Stimulated activated naive B cell treated with anti-CD40 and anti-IgM and Interleukin-4, amounts not matched to agents 10 μg/mL and 1 μg/mL and 100 μg/mL, for 72 hours (primary cell): ENCODE measurements around the gene SMCP.

Source experiments
- ATAC-seq, 2 donors: fragments of 150-1000 bp; cut with Tn5 transposase; replicated peaks; 2 replicates each; pipeline ENCODE4 v1.10.0; 2021; ENCODE audit warnings: moderate library complexity in 1 of 2
- DNase-seq: peaks from one replicate; pipeline ENCODE4 v3.0.0; 2021
- H3K27ac Mint-ChIP-seq: one replicate; pipeline ENCODE4 v1.8.0; 2022; ENCODE audit warnings: mild to moderate bottlenecking, mixed read lengths
- H3K27me3 Mint-ChIP-seq, 2 donors: one replicate each; pipeline ENCODE4 v1.8.0; 2022; ENCODE audit warnings: mixed read lengths in 2 of 2
- H3K36me3 Mint-ChIP-seq, 2 donors: one replicate each; pipeline ENCODE4 v1.8.0; 2022; ENCODE audit warnings: mixed read lengths in 2 of 2, mild to moderate bottlenecking in 1 of 2
- H3K4me1 Mint-ChIP-seq, 2 donors: one replicate each; pipeline ENCODE4 v1.8.0; 2022; ENCODE audit warnings: mixed read lengths in 2 of 2, mild to moderate bottlenecking in 1 of 2
- H3K4me3 Mint-ChIP-seq, 2 donors: one replicate each; pipeline ENCODE4 v1.8.0; 2022; ENCODE audit warnings: mild to moderate bottlenecking in 2 of 2, mixed read lengths in 2 of 2, moderate library complexity in 1 of 2
- H3K9me3 Mint-ChIP-seq, 2 donors: one replicate each; pipeline ENCODE4 v1.8.0; 2022; ENCODE audit warnings: mixed read lengths in 2 of 2, mild to moderate bottlenecking in 1 of 2

Gene SMCP

DNA sequence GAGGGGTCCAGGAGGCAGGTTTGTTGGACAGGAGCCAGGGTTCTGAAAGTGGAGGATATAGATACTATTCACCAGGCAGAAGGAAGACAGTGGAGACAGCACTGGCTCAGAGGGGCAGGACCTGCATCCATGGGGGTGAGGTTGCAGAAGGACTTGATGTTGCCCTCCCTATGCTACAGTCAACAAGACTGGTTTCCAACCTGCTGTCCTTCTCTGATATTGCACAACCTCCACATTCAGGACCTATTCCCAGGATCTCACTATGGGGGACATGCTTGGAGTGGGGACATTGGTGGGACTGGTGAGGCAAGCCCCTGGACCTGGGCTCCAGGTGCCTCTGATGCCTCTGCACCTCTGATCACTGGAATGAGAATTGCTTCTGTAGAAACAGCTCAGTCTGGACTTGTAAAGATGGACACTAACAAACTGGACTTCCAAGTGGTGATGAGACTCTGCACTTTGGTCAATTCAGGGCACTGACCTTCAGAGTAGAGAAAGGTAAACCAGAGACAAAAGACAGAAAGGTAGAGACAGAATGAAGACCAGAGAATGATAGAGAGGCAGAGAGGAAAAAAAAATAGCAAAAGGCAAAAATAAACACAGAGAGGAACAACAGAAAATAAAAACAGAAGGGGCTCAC lies 1.6 kb downstream of the SMCP start:
- no peaks in the 10 kb centered on the region for H3K36me3 Mint-ChIP-seq
- peaks cover 21 to 31% of the 10 kb centered on the region in 2 donors for H3K27me3 Mint-ChIP-seq

DNA sequence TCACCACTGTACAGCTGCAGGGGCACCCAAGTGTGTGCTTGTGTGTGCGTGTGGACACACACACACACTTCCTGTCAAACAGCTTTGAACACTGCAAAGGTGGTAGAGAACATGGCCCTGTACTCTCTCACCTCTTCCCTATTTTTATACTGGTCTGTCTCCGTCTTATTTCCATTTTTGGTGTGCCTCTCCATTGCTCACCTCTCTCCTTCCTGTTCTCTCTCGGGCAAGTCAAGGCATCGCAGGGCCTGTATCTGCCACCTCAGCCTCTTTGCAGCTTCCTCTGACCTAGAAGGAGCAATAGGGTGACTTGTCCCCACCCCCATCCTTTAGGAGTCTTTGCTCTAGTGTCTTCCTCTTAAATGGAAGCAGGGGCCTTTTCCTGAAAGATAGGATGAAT lies 2.2 kb downstream of the SMCP start:
- no peaks in the 10 kb centered on the region for H3K9me3 Mint-ChIP-seq
- ATAC-seq: no peak
- no peak overlapping the region for H3K27ac Mint-ChIP-seq
- peaks cover 0 to 5% of the 10 kb centered on the region in 2 donors for H3K4me1 Mint-ChIP-seq
- peaks cover 17 to 28% of the 10 kb centered on the region in 2 donors for H3K27me3 Mint-ChIP-seq
- no peaks in the 10 kb centered on the region for H3K36me3 Mint-ChIP-seq
- no peak for DNase-seq
- H3K4me3 Mint-ChIP-seq: no peak overlapping the region

More for the DNA sequence above, 1.6 kb downstream of the SMCP start:
- ATAC-seq (no peak), DNase-seq (no peak)
- no peak overlapping the region for H3K27ac Mint-ChIP-seq
- H3K9me3 Mint-ChIP-seq: no peaks in the 10 kb centered on the region
- no peak overlapping the region for H3K4me3 Mint-ChIP-seq
- H3K4me1 Mint-ChIP-seq: peaks cover 0 to 5% of the 10 kb centered on the region in 2 donors

DNA sequence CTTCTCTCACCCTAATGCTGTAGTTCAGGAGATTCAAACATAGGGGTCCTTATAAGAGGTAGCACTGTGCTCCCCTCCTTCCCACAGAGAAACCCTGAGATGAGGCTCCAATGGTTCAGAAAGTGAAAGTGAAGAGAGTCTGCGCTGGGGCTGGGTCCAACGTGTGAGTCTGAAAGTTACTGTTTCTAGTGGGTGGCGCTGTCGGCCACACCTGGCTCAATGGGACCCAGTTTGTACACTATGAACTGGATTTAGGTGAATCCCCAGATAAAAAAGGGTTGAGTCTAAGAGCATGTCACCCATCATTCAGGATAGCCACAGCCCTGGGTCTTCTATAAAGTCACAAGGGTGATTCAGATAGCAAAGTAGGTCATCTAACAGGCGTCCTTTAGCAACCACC lies 2.8 kb downstream of the SMCP start:
- Mint-ChIP-seq H3K4me1 (peaks cover 0 to 5% of the 10 kb centered on the region in 2 donors), H3K36me3 (no peaks in the 10 kb centered on the region), H3K9me3 (no peaks in the 10 kb centered on the region), H3K27me3 (peaks cover 18 to 25% of the 10 kb centered on the region in 2 donors), H3K4me3 (no peak overlapping the region), H3K27ac (no peak overlapping the region)
- ATAC-seq: no peak
- no peak for DNase-seq

DNA sequence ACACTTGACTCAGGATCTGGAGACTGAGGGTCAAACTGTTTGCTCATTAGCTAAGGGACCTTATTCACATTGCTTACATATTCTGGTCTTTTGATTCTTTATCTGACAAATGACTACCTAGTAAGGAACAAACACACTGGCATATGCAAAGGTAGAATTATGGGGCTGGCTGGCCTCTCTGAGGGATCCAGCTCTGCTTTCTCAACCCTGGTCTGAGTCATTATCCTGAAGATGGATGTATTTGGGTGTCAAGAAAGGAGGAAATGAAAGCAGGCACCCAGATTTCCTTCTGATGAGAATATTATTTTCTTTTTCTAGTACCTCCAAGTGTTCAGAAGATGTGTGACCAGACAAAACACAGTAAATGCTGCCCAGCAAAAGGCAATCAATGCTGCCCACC lies 6.0 kb downstream of the SMCP start:
- no peak for ATAC-seq
- Mint-ChIP-seq H3K27me3 (peaks cover 10 to 34% of the 10 kb centered on the region in 2 donors), H3K9me3 (peaks cover 0 to 2% of the 10 kb centered on the region in 2 donors)

DNA sequence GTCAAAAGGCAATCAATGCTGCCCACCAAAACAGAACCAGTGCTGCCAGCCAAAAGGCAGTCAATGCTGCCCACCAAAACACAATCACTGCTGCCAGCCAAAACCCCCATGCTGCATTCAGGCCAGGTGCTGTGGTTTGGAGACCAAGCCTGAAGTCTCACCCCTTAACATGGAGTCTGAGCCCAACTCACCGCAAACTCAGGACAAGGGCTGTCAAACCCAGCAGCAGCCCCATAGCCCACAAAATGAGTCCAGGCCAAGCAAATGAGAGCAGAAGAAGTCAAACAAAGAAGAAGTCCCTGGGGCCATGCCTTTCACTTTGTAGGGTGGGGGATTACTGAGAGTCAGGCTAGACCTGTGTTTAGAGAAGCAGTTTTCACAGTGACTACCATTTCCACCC lies 6.4 kb downstream of the SMCP start:
- ATAC-seq (no peak), DNase-seq (no peak)
- Mint-ChIP-seq H3K4me1 (peaks cover 0 to 5% of the 10 kb centered on the region in 2 donors), H3K27ac (no peak overlapping the region), H3K27me3 (peaks cover 10 to 34% of the 10 kb centered on the region in 2 donors), H3K4me3 (no peak overlapping the region), H3K36me3 (no peaks in the 10 kb centered on the region), H3K9me3 (peaks cover 0 to 2% of the 10 kb centered on the region in 2 donors)

More for the DNA sequence above, 6.0 kb downstream of the SMCP start:
- Mint-ChIP-seq H3K4me1 (peaks cover 0 to 5% of the 10 kb centered on the region in 2 donors), H3K36me3 (no peaks in the 10 kb centered on the region), H3K4me3 (no peak overlapping the region), H3K27ac (no peak overlapping the region)
- no peak for DNase-seq

DNA sequence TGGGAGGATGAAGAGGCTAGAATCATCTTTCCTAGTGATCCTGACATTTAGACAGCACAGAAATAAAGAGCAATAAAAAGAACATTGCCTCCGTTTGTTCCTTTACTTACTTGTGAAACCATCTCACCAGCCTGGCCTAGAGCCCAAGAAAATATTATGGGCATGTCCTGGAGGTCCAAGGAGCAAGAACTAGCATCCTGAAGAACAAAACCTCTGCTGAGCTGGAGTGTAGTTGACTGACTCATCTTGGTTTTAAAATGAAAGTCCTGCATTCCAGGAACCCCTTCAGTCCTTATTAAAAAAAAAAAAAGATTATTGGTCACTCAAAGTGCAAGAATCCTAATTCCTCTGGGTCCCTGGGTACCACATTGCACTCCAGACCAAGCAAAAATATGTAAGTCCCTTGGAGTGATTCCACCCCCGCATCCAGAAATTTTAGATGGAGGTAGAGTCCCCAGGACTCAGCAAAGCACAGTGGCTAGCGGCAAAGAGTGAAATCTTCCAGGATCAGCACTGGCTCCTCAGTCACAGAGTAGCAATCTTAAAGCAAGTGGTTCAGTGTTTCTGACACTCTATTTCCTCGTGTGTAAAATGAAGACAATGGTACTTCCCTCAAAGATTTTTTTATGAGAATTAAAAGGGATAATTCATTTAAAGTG lies 7.0 kb downstream of the SMCP start:
- no peak overlapping the region for H3K27ac Mint-ChIP-seq
- H3K36me3 Mint-ChIP-seq: no peaks in the 10 kb centered on the region
- H3K9me3 Mint-ChIP-seq: peaks cover 0 to 2% of the 10 kb centered on the region in 2 donors
- peaks cover 10 to 34% of the 10 kb centered on the region in 2 donors for H3K27me3 Mint-ChIP-seq
- no peak for DNase-seq
- ATAC-seq: no peak
- no peak overlapping the region for H3K4me3 Mint-ChIP-seq
- peaks cover 0 to 5% of the 10 kb centered on the region in 2 donors for H3K4me1 Mint-ChIP-seq

DNA sequence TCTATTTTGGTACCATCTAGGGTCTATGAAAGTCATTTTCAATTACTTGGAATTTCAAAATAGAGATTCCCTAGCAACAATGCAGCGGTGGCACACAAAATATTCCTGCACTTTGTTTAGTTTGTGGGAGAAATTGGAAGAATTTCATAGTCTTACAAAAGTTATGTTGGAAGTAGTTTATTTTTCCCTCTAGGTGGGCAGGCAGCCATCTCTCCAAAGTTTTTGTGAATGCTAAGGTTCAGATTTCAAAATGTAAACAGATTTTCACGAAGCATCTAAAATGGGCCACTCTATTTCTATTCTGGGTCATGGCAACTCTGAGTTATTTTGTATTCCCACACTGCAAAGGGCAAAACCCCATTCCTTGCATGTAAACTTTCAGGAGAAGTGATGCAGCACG lies 8.0 kb downstream of the SMCP start:
- Mint-ChIP-seq H3K4me1 (peaks cover 0 to 5% of the 10 kb centered on the region in 2 donors), H3K36me3 (no peaks in the 10 kb centered on the region), H3K27me3 (peaks cover 10 to 34% of the 10 kb centered on the region in 2 donors), H3K9me3 (peaks cover 0 to 2% of the 10 kb centered on the region in 2 donors), H3K27ac (no peak overlapping the region), H3K4me3 (no peak overlapping the region)
- no peak for DNase-seq
- ATAC-seq: no peak

DNA sequence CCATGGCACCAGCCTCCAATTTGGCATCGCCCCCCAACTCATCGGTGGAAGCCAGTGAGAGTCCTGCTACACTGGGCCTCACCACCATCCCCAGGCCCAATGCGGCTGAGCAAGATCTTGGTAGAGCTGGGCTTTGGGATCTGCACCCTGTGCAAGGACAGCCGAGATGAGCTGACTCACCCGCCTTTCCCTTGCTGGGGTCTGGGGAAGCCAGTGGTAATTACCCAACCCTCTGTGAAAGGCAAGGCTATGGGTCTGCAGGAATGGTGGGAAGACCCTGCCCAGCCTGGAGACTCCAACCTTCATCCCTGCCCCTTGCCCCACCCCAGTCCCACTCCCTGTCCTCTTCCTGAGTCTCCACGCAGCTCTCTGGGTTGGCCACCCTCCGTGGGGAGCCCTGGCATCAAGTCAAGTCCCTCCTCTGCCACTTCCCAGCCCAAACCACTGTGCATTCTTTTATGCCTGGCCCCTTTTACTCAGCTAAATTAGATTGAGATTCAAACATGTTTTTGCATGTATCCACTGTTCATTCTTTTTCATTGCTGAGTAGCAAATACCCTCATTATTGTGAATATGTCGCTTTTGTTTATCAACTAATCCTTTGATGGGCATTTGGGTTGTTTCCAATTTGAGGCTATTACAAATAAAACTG lies 8.8 kb downstream of the SMCP start:
- Mint-ChIP-seq H3K27me3 (peaks cover 10 to 39% of the 10 kb centered on the region in 2 donors), H3K27ac (no peak overlapping the region), H3K4me1 (peaks cover 0 to 5% of the 10 kb centered on the region in 2 donors), H3K36me3 (no peaks in the 10 kb centered on the region), H3K9me3 (peaks cover 0 to 2% of the 10 kb centered on the region in 2 donors), H3K4me3 (no peak overlapping the region)
- no peak for DNase-seq
- ATAC-seq: no peak

DNA sequence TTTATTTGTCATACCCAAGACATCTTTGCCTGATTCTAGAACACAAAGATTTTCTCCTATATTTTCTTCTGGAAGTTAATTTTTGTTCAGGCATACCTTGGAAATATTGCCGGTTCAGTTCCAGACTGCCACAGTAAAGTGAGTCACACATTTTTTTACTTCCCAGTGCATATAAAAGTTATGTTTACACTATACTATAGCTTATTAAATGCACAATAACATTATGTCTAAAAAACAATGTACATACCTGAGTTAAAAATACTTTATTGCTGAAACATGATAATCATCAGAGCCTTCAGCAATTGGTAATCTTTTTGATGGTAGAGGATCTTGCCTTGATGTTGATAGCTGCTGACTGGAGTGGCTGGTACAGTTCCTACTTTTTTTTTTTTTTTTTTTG lies 10.0 kb downstream of the SMCP start:
- no peak for ATAC-seq
- peaks cover 0 to 2% of the 10 kb centered on the region in 2 donors for H3K9me3 Mint-ChIP-seq
- no peak overlapping the region for H3K27ac Mint-ChIP-seq
- H3K36me3 Mint-ChIP-seq: no peaks in the 10 kb centered on the region
- no peak for DNase-seq
- H3K4me3 Mint-ChIP-seq: no peak overlapping the region
- peaks cover 0 to 5% of the 10 kb centered on the region in 2 donors for H3K4me1 Mint-ChIP-seq
- peaks cover 10 to 40% of the 10 kb centered on the region in 2 donors for H3K27me3 Mint-ChIP-seq

DNA sequence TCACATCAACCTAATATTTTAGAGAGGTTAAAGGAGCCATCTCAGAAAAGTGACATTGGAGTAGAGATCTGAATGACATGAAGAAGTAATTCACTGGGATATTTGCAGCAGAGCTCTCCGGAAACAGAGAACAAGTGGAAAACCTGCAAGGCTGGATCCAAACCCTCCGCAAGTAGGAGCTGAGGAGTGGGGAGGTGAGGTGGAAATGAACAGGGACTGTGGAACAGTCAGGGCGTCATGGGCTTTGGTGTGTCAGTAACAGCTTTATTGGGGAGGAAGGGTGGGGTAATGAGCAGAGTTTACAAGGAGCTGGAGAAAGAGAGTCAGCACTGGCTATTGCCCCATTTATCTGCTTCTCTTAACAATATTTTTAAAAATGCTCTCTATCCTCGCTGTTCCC lies 20.9 kb downstream of the SMCP start:
- ATAC-seq: no peak
- Mint-ChIP-seq H3K27ac (no peak overlapping the region), H3K36me3 (no peaks in the 10 kb centered on the region), H3K4me3 (no peak overlapping the region), H3K4me1 (no peaks in the 10 kb centered on the region), H3K9me3 (peaks cover 0 to 2% of the 10 kb centered on the region in 2 donors), H3K27me3 (peaks cover 41 to 42% of the 10 kb centered on the region in 2 donors)
- no peak for DNase-seq

DNA sequence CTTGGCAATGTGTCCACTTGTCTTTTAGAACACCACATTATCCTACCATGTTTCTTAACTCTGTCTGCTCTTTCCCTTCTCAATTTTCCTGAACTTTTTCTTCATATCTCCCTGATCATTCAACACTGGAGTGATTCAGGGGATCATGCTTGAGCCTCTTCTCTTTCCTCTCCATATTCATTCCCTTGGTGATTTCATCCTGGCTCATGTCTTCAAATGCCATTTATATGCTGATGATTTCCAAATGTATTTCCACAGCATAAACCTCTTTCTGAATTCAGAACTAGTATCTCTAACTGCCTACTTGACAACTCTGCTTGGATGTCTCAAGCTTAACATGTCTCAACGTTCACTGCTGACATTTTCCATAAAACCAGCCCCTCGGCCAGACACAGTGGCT lies 21.8 kb downstream of the SMCP start:
- no peak overlapping the region for H3K27ac Mint-ChIP-seq
- H3K4me1 Mint-ChIP-seq: no peaks in the 10 kb centered on the region
- H3K27me3 Mint-ChIP-seq: peaks cover 36% of the 10 kb centered on the region in 2 donors
- no peak for ATAC-seq
- DNase-seq: no peak
- H3K4me3 Mint-ChIP-seq: no peak overlapping the region
- no peaks in the 10 kb centered on the region for H3K36me3 Mint-ChIP-seq
- no peaks in the 10 kb centered on the region for H3K9me3 Mint-ChIP-seq

DNA sequence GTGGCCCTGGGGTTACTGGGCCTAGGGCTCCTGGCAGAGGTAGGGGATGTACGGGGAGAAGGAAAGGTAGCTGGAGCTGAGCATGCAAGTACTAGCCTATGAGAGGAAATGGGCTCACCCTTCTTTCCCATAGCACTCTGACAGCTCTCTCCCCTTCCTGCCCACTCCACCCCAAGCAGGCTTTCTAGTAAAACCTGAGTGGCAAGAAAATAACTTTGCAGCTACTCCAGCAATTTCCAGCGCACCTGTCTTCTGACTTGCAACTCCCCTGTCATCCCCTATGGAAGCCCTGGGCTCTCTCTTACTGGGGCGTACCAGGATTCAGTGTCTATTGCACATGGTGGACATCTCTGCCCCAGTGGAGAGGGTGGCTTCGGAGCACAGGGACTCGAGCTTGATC lies 23.5 kb downstream of the SMCP start:
- no peaks in the 10 kb centered on the region for H3K36me3 Mint-ChIP-seq
- no peak overlapping the region for H3K4me3 Mint-ChIP-seq
- no peaks in the 10 kb centered on the region for H3K4me1 Mint-ChIP-seq
- H3K9me3 Mint-ChIP-seq: no peaks in the 10 kb centered on the region
- peaks cover 40 to 46% of the 10 kb centered on the region in 2 donors for H3K27me3 Mint-ChIP-seq
- DNase-seq (no peak), ATAC-seq (no peak)
- no peak overlapping the region for H3K27ac Mint-ChIP-seq

DNA sequence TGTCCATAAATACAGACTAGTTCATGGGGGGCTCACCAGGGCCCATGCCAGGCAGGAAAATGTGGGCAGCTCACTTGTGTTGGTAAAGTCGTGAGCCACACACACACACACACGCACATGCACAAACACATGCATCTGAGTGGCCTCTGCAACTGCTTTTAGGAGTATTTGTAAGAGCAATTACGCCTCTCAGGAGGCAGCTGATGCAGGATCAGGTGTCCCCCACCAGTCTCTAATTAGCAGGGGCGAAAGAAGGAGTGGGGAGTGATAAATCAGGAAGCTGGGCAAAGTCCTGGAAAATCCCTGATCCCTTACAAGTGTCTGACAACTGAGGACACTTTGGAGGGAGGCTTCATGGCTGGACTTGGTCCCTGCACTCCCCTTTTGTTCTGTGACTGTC lies 24.5 kb downstream of the SMCP start:
- Mint-ChIP-seq H3K4me3 (no peak overlapping the region), H3K4me1 (peaks cover 0 to under 1% of the 10 kb centered on the region in 2 donors), H3K9me3 (no peaks in the 10 kb centered on the region), H3K36me3 (no peaks in the 10 kb centered on the region), H3K27ac (no peak overlapping the region), H3K27me3 (peaks cover 42 to 47% of the 10 kb centered on the region in 2 donors)
- ATAC-seq (no peak), DNase-seq (no peak)

DNA sequence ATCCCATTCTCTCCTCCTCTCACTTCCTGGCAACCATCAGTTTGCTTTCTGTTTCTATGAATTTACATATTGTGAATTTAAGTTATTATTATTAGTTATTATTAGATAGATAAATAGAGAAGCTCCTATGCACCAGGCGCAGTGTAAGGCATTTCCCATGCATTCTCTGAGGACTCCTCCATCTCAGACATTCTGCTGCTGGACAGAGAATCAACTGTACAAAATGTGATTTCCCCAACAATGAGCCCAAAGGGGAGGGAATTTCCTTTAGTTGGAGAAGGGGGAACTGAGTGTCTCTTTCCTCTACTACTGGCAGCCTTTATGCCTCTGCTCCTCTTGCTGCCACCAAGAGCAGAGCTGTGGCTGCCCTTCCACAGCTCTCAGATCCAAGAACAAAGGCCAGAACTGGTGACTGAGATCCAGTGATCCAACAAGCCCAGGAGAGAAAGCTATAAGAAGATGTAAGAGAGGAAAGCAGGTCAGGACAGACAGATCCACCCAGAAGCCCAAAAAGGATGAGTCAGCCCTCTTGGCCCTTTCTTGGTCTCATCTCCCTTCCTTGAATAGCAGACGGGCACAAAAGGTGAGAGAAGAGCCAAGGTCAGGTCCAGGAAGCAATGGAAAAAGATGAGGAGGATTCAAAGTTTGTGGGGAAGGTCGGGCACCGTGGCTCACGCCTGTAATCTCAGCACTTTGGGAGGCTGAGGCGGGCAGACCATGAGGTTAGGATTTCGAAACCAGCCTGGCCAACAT lies 26.7 kb downstream of the SMCP start:
- ATAC-seq (no peak), DNase-seq (no peak)
- H3K9me3 Mint-ChIP-seq: peaks cover 0 to 2% of the 10 kb centered on the region in 2 donors
- no peak overlapping the region for H3K4me3 Mint-ChIP-seq
- peaks cover 5 to 8% of the 10 kb centered on the region in 2 donors for H3K4me1 Mint-ChIP-seq
- peaks cover 45 to 47% of the 10 kb centered on the region in 2 donors for H3K27me3 Mint-ChIP-seq
- no peaks in the 10 kb centered on the region for H3K36me3 Mint-ChIP-seq
- H3K27ac Mint-ChIP-seq: no peak overlapping the region
